ENCODE data around the gene BDH1. TPM values are rescaled to one million over a fixed set of nuclear protein-coding genes. Genes with fewer than 3 reads are reported as not detected.
A peak's percentile ranks its signal among the peaks of the same experiment; 100 is the strongest.

Gene BDH1
- total RNA-seq, 3 donors from 2014 or later = 14.6 to 33.1 (median 16.4) TPM

DNA sequence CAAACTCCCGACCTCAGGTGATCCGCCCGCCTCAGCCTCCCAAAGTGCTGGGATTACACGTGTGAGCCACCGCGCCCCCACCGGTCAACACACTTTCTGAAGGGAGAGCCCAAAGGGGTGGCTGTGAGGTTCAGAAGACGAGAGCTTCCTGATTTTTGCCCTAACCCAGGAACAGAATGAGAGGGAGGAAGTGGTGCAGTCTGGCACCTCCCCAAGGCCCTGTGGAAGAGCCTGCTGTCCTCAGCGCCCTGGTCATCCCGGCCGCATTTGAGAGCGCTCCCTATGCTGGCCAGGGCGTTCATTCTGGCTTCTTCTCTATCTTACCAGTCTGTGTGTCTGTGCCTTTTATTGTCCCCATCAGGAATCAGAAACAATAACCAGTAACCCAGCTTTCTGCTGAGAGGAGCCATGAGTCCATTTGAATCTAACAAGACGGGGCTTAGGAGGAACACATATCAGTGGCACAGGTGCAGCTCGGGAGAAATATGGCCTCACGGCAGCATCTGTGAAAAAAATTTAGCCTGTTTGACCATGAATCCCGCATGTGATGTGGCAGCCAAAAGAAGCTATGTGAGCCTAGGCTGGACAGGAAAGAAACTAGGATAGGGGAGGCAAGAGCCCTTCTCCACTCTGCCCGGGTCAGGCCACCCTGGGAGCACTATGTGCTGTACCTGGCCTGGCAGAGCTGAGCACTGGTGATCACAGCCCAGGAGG is 12.9 kb downstream of the BDH1 start:
- no peak for TF ChIP-seq POLR2AphosphoS5 (IDR thresholded peaks at IDR 0.05)
- TF ChIP-seq POLR2A (IDR thresholded peaks at IDR 0.05) = no peak
- TF ChIP-seq CTCF (IDR thresholded peaks at IDR 0.05) = no peak
- intact Hi-C loops (cut with DNase I; ENCODE audit: low total_unique reads) = no loop called here
- Histone ChIP-seq H3K27me3 (no peaks in the 10 kb centered on the region), H3K4me3 (no peak overlapping the region), H3K36me3 (no peaks in the 10 kb centered on the region), H3K9me3 (no peaks in the 10 kb centered on the region), H3K4me1 (peaks cover 0 to 6% of the 10 kb centered on the region in 2 donors), H3K27ac (no peak overlapping the region)
- DNase-seq (ENCODE audit: low spot score in 2 of 2) = no peak

DNA sequence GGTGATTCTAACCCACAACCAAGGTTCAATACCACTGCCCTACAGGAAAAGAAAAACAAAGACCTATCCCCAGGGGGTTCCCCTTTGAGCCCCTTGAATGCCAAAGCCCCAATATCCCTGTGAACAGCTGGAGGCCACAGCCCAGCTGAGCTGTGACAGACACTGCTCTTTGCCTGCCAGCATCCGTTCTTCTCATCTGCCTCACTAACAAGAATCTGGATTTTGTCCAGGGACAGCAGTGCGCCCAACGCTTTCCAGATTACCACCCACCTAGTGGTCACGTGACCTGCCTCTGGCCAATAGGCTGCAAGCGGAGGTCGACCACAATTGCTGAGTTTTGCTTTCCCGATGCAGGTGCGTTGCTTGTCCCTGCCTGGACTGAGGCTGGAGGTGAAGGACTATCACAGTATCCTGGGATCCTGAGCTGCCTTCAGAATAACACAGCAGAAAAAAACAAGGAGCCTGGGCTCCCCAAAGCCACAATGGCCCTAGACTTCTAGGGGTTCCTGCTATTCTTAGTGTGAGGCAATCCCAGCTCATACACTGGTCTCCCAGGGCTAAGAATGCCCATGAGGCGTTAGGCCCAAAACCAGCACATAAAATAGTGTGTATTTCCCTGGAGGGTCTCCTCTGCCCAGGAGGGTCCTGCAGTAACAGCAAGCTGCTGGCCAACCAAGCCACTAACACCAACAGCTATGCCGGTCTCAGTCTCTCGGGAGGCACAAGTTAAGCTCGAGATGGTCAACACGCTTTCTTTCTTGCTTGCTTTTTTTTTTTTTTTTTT is 13.8 kb downstream of the BDH1 start:
- no peak for DNase-seq (ENCODE audit: low spot score in 2 of 2)
- Histone ChIP-seq H3K4me1 (peaks cover 0 to 6% of the 10 kb centered on the region in 2 donors), H3K4me3 (no peak overlapping the region), H3K27ac (peak overlapping the region; percentile 58 to 76), H3K9me3 (no peaks in the 10 kb centered on the region), H3K36me3 (no peaks in the 10 kb centered on the region), H3K27me3 (no peaks in the 10 kb centered on the region)
- TF ChIP-seq POLR2AphosphoS5 (IDR thresholded peaks at IDR 0.05) (no peak), POLR2A (IDR thresholded peaks at IDR 0.05) (no peak), CTCF (IDR thresholded peaks at IDR 0.05) (no peak)
- intact Hi-C loops (cut with DNase I; ENCODE audit: low total_unique reads) = no loop called here

DNA sequence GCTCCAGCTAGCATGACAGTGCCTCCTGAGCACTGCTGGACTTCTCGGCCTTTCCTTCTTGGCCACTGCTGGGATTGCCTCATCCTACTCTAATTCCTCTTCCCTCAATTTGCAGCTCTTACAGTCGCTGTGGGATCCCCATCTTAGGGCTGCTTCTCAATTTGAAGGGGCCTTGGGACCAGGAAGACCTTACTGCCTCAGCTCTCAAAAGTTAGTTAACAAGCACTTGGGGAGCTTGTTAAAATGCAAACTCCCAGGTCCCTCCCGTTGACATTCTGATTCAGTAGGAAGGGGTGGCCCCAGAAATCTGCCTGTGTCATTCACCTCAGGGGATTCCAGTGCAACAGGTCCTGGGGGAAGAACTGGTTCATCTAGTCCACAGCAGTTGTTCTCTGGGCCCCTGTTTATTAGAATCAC is 14.8 kb downstream of the BDH1 start:
- H3K27me3 ChIP-seq = no peaks in the 10 kb centered on the region
- DNase-seq (ENCODE audit: low spot score in 2 of 2) = peak in 1 of 2 donors; percentile 45
- peaks cover 0 to 6% of the 10 kb centered on the region in 2 donors for H3K4me1 ChIP-seq
- H3K36me3 ChIP-seq = no peaks in the 10 kb centered on the region
- TF ChIP-seq POLR2AphosphoS5 (IDR thresholded peaks at IDR 0.05) = peak in 1 of 3 donors; percentile 46
- TF ChIP-seq CTCF (IDR thresholded peaks at IDR 0.05) = no peak
- TF ChIP-seq POLR2A (IDR thresholded peaks at IDR 0.05) = no peak
- H3K27ac ChIP-seq = peak overlapping the region; percentile 63 to 76
- H3K4me3 ChIP-seq = no peak overlapping the region
- intact Hi-C loops (cut with DNase I; ENCODE audit: low total_unique reads) = no loop called here
- H3K9me3 ChIP-seq = no peaks in the 10 kb centered on the region

DNA sequence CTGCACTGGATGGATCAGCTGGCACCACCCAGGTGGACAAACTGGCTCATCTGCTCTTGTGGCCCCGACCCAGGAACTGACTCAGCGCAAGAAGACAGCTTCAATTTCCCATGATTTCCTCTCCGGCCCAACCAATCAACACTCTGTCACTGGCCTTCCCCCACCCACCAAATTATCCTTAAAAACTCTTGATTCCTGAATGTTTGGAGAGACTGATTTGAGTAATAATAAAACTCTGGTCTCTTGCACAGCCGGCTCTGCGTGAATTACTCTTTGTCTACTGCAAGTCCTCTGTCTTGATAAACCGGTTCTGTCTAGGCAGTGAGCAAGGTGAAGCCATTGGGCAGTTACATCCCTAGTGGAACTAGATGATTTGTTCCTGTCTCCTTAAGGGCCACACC is 16.1 kb downstream of the BDH1 start:
- intact Hi-C loops (cut with DNase I; ENCODE audit: low total_unique reads) = no loop called here
- Histone ChIP-seq H3K4me3 (no peak overlapping the region), H3K27ac (peak overlapping the region; percentile 56 to 76), H3K27me3 (no peaks in the 10 kb centered on the region), H3K4me1 (peaks cover 0 to 6% of the 10 kb centered on the region in 2 donors), H3K9me3 (no peaks in the 10 kb centered on the region), H3K36me3 (no peaks in the 10 kb centered on the region)
- peak in 1 of 2 donors; percentile 62 for DNase-seq (ENCODE audit: low spot score in 2 of 2)
- TF ChIP-seq POLR2A (IDR thresholded peaks at IDR 0.05) = no peak
- TF ChIP-seq POLR2AphosphoS5 (IDR thresholded peaks at IDR 0.05) = peak in 1 of 3 donors; percentile 58

DNA sequence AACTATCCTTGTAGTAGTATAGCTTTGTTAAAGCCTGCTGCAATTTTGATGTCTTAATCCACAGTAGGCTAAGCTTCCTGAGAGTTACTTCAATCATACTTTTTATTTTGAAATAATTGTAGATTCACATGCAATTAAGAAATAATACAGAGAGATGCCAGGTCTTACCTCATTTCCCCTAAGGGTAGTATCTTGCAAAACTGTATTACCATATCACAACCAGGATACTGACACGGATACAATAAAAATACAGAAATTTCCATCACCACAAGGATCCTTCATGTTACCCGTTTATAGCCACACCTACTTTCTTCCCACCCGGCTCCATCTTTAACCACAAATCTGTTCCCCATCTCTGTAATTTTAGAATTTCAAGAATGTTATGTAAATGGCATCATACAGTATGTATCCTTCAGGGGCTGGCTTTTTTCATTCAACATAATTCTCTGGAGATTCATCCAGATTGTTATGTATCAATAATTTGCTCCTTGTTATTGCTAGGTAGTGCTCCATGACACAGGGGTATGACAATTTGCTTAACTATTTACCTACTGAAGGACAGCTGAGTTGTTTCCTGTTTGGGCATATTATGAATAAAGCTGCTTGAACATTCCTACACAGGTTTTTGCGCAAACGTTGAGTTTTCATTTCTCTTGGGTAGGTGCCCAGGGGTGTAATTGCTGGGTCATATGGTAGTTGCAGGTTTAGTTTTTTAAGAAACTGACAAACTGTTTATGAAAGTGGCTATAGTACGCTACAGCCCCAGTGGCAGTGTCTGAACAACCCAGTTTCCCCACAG is 21.6 kb downstream of the BDH1 start:
- H3K27ac ChIP-seq = peak overlapping the region; percentile 74 to 86
- no peak for DNase-seq (ENCODE audit: low spot score in 2 of 2)
- intact Hi-C loops (cut with DNase I; ENCODE audit: low total_unique reads) = no loop called here
- no peak overlapping the region for H3K4me3 ChIP-seq
- peaks cover 0 to 5% of the 10 kb centered on the region in 2 donors for H3K4me1 ChIP-seq
- H3K9me3 ChIP-seq = no peaks in the 10 kb centered on the region
- no peak for TF ChIP-seq CTCF (IDR thresholded peaks at IDR 0.05)
- no peak for TF ChIP-seq POLR2AphosphoS5 (IDR thresholded peaks at IDR 0.05)
- TF ChIP-seq POLR2A (IDR thresholded peaks at IDR 0.05) = no peak
- H3K36me3 ChIP-seq = no peaks in the 10 kb centered on the region
- no peaks in the 10 kb centered on the region for H3K27me3 ChIP-seq

All from breast epithelium (tissue), 4 donors.